Upper lobe of left lung (tissue), 6 donors: Measurements from ENCODE around the gene DSP. TPM values are rescaled to one million over a fixed set of nuclear protein-coding genes. Genes with fewer than 3 reads are reported as not detected.

Experiments used
- ATAC-seq, 2 donors: fragments of 200-7000 bp; cut with Tn5 transposase; one replicate each; pipeline ENCODE4 v1.9.1; 2022; ENCODE audit warnings: mild to moderate bottlenecking in 2 of 2, moderate library complexity in 2 of 2; ENCODE audit not compliant: low FRiP score in 2 of 2
- DNase-seq, 2 donors: peaks; one replicate each; pipeline ENCODE4 v3.0.0-alpha.2; 2019 to 2020
- H3K27ac ChIP-seq, 4 donors: fragments of 200-600 bp; sonication (generic); one replicate each; pipeline ENCODE4 v1.5.1; 2016 to 2019
- H3K27me3 ChIP-seq, 4 donors: fragments of 200-600 bp; sonication (generic); one replicate each; pipeline ENCODE4 v1.5.1; 2017 to 2019
- H3K36me3 ChIP-seq, 4 donors: fragments of 200-600 bp; sonication (generic); one replicate each; pipeline ENCODE4 v1.5.1; 2016 to 2019
- H3K4me1 ChIP-seq, 4 donors: fragments of 200-600 bp; sonication (generic); one replicate each; pipeline ENCODE4 v1.5.1; 2018 to 2019
- H3K4me3 ChIP-seq, 4 donors: fragments of 200-600 bp; sonication (generic); one replicate each; pipeline ENCODE4 v1.5.1; 2017 to 2019; ENCODE audit warnings: mild to moderate bottlenecking in 2 of 4, moderate library complexity in 1 of 4
- H3K9me3 ChIP-seq, 4 donors: fragments of 200-600 bp; sonication (generic); one replicate each; pipeline ENCODE4 v1.5.1; 2018 to 2019
- EP300 ChIP-seq, 4 donors: sonication (generic); formaldehyde crosslinking; IDR thresholded peaks; one replicate each; pipeline ENCODE4 v1.5.1; 2017; ENCODE audit warnings: antibody characterized with exemption in 4 of 4, control low read depth in 2 of 4
- POLR2A ChIP-seq, 4 donors: fragments of 450-650 bp; IDR thresholded peaks; one replicate each; pipeline ENCODE4 v1.5.1; 2016 to 2017; ENCODE audit warnings: antibody characterized with exemption in 4 of 4, mild to moderate bottlenecking in 2 of 4
- POLR2AphosphoS5 ChIP-seq, 2 donors: sonication (generic); formaldehyde crosslinking; IDR thresholded peaks; one replicate each; pipeline ENCODE4 v1.5.1; 2017; ENCODE audit warnings: antibody characterized with exemption in 2 of 2
- WGBS, 2 donors: methylation state at CpG; one replicate each; pipeline ENCODE4 v1.1.5; 2017 to 2018; 5-methylcytosine and 5-hydroxymethylcytosine counted together
- total RNA-seq, 6 donors: library from RNA; depleted of rRNA in 4 of 6; stranded (reverse); fragments of >200 nt in 4 of 6; gene quantifications; one replicate each; pipeline versions ENCODE4 v1.1.0 to v1.2.1, GENCODE V29; 2016 to 2021
- TF ChIP-seq, protein P1 (sequence below), 6 experiments: fragments of 450-650 bp in 4 of 6; fragments of 200-600 bp in 2 of 6; sonication (generic) in 2 of 6; IDR thresholded peaks; one replicate each; pipeline ENCODE4 v1.5.1; 2016 to 2019; ENCODE audit warnings: antibody characterized with exemption in 6 of 6
- donor health status: DM: no; HTN: no; CAD: no; lungs with moderate emphysema.
- donor health status: DM: no; HTN: yes; CAD: no; lungs with severe emphysema.

DSP gene
- total RNA-seq, 6 donors from 2014 or later = 6.3 to 88.2 (median 29.0) TPM

DNA sequence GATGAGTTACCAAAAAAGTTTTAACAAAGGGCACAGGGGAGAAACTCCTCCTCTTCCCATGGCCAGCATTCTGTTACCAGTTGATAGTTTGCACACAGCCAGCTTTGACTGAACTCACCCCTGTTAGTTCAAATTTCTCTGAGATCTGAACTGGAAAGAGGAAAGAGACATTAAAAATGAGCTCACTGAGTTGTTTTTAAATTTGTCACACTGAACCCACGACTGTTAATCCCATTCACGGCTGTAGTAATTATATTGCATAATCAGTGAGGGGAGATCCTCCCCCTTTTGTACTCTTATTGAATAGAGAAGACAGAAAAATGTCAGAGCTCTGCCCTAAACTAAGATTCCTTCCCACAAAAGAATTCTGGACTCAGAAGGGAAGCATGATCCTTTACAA, 17.5 kb upstream of the DSP start:
- no peaks in the 10 kb centered on the region for H3K27me3 ChIP-seq
- H3K27ac ChIP-seq = no peak overlapping the region
- H3K9me3 ChIP-seq = no peaks in the 10 kb centered on the region
- DNase-seq = no peak
- no peaks in the 10 kb centered on the region for H3K36me3 ChIP-seq
- H3K4me3 ChIP-seq = no peak overlapping the region
- no peaks in the 10 kb centered on the region for H3K4me1 ChIP-seq
- ATAC-seq = no peak
- TF ChIP-seq POLR2AphosphoS5 (IDR thresholded peaks at IDR 0.05) = no peak
- no peak for TF ChIP-seq POLR2A (IDR thresholded peaks at IDR 0.05)
- no peak for TF ChIP-seq EP300 (IDR thresholded peaks at IDR 0.05)
- TF ChIP-seq, protein P1, sequence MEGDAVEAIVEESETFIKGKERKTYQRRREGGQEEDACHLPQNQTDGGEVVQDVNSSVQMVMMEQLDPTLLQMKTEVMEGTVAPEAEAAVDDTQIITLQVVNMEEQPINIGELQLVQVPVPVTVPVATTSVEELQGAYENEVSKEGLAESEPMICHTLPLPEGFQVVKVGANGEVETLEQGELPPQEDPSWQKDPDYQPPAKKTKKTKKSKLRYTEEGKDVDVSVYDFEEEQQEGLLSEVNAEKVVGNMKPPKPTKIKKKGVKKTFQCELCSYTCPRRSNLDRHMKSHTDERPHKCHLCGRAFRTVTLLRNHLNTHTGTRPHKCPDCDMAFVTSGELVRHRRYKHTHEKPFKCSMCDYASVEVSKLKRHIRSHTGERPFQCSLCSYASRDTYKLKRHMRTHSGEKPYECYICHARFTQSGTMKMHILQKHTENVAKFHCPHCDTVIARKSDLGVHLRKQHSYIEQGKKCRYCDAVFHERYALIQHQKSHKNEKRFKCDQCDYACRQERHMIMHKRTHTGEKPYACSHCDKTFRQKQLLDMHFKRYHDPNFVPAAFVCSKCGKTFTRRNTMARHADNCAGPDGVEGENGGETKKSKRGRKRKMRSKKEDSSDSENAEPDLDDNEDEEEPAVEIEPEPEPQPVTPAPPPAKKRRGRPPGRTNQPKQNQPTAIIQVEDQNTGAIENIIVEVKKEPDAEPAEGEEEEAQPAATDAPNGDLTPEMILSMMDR (IDR thresholded peaks at IDR 0.05) = no peak
- WGBS, 2 donors = 16 to 27% methylated on average over 2 of the region's 2 CpGs

DNA sequence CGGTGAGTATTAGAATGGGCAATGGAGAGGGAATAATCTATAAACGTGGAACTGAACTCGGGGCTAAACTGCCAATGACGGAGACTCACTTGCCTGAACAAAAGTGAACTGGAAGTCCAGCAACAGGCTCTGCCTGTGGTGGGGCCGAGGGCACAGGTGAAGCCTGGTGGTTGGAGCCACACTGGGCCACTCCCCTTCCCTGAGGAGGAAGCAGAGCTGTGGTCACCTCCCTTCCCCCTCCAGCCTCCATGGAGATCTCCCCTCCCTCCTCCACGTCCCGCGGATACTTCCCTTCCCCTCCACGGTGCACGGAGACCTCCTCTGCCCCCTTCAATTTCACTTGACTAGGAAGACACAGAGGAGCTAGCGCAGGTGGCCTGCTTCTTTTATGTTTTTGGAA, 14.7 kb upstream of the DSP start:
- WGBS, 2 donors = 49 to 52% methylated on average over 11 of the region's 11 CpGs

DNA sequence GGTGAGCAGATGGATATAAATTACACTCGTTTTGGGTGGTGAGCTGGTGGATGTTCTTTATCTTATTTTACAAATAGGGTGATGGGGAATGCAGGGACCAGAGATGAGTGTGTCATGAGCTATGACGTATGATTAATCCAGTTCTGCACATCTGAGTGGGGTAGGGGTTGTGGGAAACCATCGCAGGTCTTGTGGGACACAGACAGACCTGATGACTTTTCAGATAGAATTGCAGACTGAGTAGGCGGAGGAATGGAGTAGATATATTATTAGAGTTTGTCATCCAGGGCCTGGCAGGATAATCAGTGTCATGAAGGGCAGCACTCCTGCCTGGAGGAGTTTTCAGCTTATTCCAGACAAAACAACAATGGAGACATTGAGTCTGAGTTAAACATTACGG, 12.9 kb upstream of the DSP start:
- TF ChIP-seq, protein P1 (IDR thresholded peaks at IDR 0.05) = no peak
- TF ChIP-seq POLR2AphosphoS5 (IDR thresholded peaks at IDR 0.05) (no peak), POLR2A (IDR thresholded peaks at IDR 0.05) (no peak), EP300 (IDR thresholded peaks at IDR 0.05) (no peak)
- H3K4me3 ChIP-seq = no peak overlapping the region
- whole genome bisulfite sequencing, 2 donors = 74 to 75% methylated on average over 5 of the region's 5 CpGs
- no peaks in the 10 kb centered on the region for H3K36me3 ChIP-seq
- H3K4me1 ChIP-seq = peaks cover 0 to 4% (median 0%) of the 10 kb centered on the region in 4 donors
- H3K27ac ChIP-seq = no peak overlapping the region
- ATAC-seq (no peak), DNase-seq (no peak)
- no peaks in the 10 kb centered on the region for H3K27me3 ChIP-seq
- no peaks in the 10 kb centered on the region for H3K9me3 ChIP-seq

More for the DNA sequence above, 14.7 kb upstream of the DSP start:
- no peaks in the 10 kb centered on the region for H3K9me3 ChIP-seq
- DNase-seq (no peak), ATAC-seq (no peak)
- H3K27ac ChIP-seq = no peak overlapping the region
- TF ChIP-seq EP300 (IDR thresholded peaks at IDR 0.05) = no peak
- TF ChIP-seq POLR2AphosphoS5 (IDR thresholded peaks at IDR 0.05) = no peak
- TF ChIP-seq, protein P1 (IDR thresholded peaks at IDR 0.05) = no peak
- no peak for TF ChIP-seq POLR2A (IDR thresholded peaks at IDR 0.05)
- no peaks in the 10 kb centered on the region for H3K27me3 ChIP-seq
- H3K4me1 ChIP-seq = no peaks in the 10 kb centered on the region
- no peak overlapping the region for H3K4me3 ChIP-seq
- no peaks in the 10 kb centered on the region for H3K36me3 ChIP-seq

DNA sequence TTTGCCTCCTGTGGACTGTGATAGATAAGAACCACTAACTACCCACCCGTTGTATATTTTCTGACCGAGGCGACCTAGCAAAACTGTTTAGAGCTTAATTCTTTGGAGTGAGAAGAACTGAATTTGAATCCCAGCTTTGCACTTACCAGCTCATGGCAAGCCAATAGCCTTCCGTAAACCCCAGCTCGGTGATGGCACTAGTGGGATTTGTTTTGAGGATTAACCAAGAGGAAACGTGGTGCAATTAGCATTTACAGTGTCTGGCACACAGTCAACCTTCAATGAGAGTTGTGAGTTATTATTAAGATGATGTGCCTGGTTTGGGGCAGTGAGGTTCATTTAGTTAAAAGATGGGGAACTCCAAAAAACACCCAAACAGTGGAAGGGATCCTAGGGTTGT, 12.3 kb upstream of the DSP start:
- Histone ChIP-seq H3K4me1 (peaks cover 0 to 4% (median 0%) of the 10 kb centered on the region in 4 donors), H3K36me3 (no peaks in the 10 kb centered on the region), H3K4me3 (no peak overlapping the region), H3K27ac (no peak overlapping the region), H3K9me3 (no peaks in the 10 kb centered on the region), H3K27me3 (no peaks in the 10 kb centered on the region)
- WGBS, 2 donors = 54 to 61% methylated on average over 6 of the region's 6 CpGs
- DNase-seq (no peak), ATAC-seq (no peak)
- TF ChIP-seq, protein P1 (IDR thresholded peaks at IDR 0.05) = no peak
- TF ChIP-seq POLR2A (IDR thresholded peaks at IDR 0.05) = no peak
- TF ChIP-seq EP300 (IDR thresholded peaks at IDR 0.05) = no peak
- TF ChIP-seq POLR2AphosphoS5 (IDR thresholded peaks at IDR 0.05) = no peak

DNA sequence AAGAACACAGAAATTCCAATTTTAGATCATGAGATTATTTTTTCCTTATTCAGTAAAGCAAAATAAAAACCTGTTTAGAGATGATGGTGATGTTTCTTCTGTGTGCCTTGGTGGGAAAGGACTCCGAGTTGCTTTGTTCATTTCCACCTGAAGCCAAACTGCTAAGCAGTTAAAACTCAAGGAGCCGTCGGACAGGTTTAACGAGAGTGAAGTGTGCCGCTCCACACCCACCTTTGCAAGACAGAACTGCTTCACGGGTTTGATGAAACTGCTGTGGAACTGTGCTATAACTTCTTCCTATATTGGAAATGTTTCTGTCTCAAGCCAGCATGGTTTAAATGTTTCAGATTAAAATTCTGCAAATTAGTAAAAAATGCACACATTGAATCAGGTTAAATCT, 9.2 kb upstream of the DSP start:
- WGBS, 2 donors = 52 to 57% methylated on average over 6 of the region's 6 CpGs
- ATAC-seq (no peak), DNase-seq (peak in 1 of 2 donors; percentile 79)
- Histone ChIP-seq H3K9me3 (no peaks in the 10 kb centered on the region), H3K4me3 (no peak overlapping the region), H3K27me3 (no peaks in the 10 kb centered on the region), H3K27ac (no peak overlapping the region), H3K4me1 (peaks cover 0 to 4% (median 0%) of the 10 kb centered on the region in 4 donors), H3K36me3 (no peaks in the 10 kb centered on the region)
- TF ChIP-seq EP300 (IDR thresholded peaks at IDR 0.05) (no peak), POLR2AphosphoS5 (IDR thresholded peaks at IDR 0.05) (no peak), POLR2A (IDR thresholded peaks at IDR 0.05) (no peak)
- TF ChIP-seq, protein P1 (IDR thresholded peaks at IDR 0.05) = no peak
